HK-2 (cell line): ENCODE results near the gene VWF.
"Not testable (repeated sequence)": the region's sequence is repeated elsewhere in the genome, so short reads cannot be mapped to it uniquely, and the experiment has no call there.

Experiments used
- DNase-seq: peaks from one replicate; pipeline ENCODE4 v3.0.0-alpha.2; 2018; ENCODE audit not compliant: unreplicated experiment

The VWF gene

GRCh38 chr12:6145564-6145963 lies 21.1 kb upstream of the VWF start:
- no peak for DNase-seq

- DNase-seq = no peak
Measured at GRCh38 chr12:6143303-6143675, 18.8 kb upstream of the VWF start.

GRCh38 chr12:6142368-6143302 lies 18.2 kb upstream of the VWF start:
- DNase-seq = not testable (repeated sequence)

GRCh38 chr12:6141731-6142367 lies 17.4 kb upstream of the VWF start:
- not testable (repeated sequence) for DNase-seq

GRCh38 chr12:6140651-6141447 lies 16.4 kb upstream of the VWF start:
- no peak for DNase-seq

GRCh38 chr12:6135071-6135470 lies 10.6 kb upstream of the VWF start:
- DNase-seq = no peak

GRCh38 chr12:6133642-6134041 lies 9.2 kb upstream of the VWF start:
- DNase-seq = no peak

GRCh38 chr12:6132496-6132895 lies 8.0 kb upstream of the VWF start:
- no peak for DNase-seq

- no peak for DNase-seq
Measured at GRCh38 chr12:6125310-6125608, 789 bp upstream of the VWF start.

GRCh38 chr12:6123258-6123657 lies 1.2 kb downstream of the VWF start:
- no peak for DNase-seq

GRCh38 chr12:6122201-6122600 lies 2.3 kb downstream of the VWF start:
- DNase-seq = no peak

- DNase-seq = no peak
Measured at GRCh38 chr12:6120796-6121473, 3.5 kb downstream of the VWF start.

- no peak for DNase-seq
Measured at GRCh38 chr12:6118891-6119568, 5.4 kb downstream of the VWF start.

- no peak for DNase-seq
Measured at GRCh38 chr12:6116471-6117021, 7.9 kb downstream of the VWF start.

- DNase-seq = no peak
Measured at GRCh38 chr12:6115389-6115788, 9.1 kb downstream of the VWF start.

- no peak for DNase-seq
Measured at GRCh38 chr12:6114476-6114870, 10.0 kb downstream of the VWF start.

GRCh38 chr12:6113691-6114475 lies 10.6 kb downstream of the VWF start:
- no peak for DNase-seq

GRCh38 chr12:6112004-6112403 lies 12.5 kb downstream of the VWF start:
- DNase-seq = no peak

- DNase-seq = no peak
Measured at GRCh38 chr12:6110006-6110405, 14.5 kb downstream of the VWF start.

GRCh38 chr12:6106218-6106617 lies 18.3 kb downstream of the VWF start:
- DNase-seq = no peak
